Brain microvascular endothelial cell (primary cell): ENCODE data around the gene WDR20.
A peak's percentile ranks its signal among the peaks of the same experiment; 100 is the strongest.

Experiments used
- DNase-seq: peaks from one replicate; pipeline ENCODE4 v3.0.0-alpha.2; 2020
- H3K27ac ChIP-seq: fragments of 250-450 bp; sonication (Bioruptor Pico); 2 replicates; pipeline ENCODE4 v1.5.1; 2020; ENCODE audit warnings: mild to moderate bottlenecking, moderate library complexity
- H3K27me3 ChIP-seq: fragments of 250-450 bp; sonication (Bioruptor Pico); replicated peaks from 2 replicates; pipeline ENCODE4 v1.5.1; 2020; ENCODE audit warnings: mild to moderate bottlenecking
- H3K36me3 ChIP-seq: fragments of 250-450 bp; sonication (Bioruptor Pico); replicated peaks from 2 replicates; pipeline ENCODE4 v1.5.1; 2020; ENCODE audit warnings: mild to moderate bottlenecking
- H3K4me3 ChIP-seq: 2 replicates; pipeline ENCODE4 v1.5.1; 2011; ENCODE audit warnings: low read depth, mild to moderate bottlenecking, control low read depth, low read length, moderate library complexity
- CTCF ChIP-seq: IDR thresholded peaks from 2 replicates; pipeline ENCODE4 v1.5.1; 2011; ENCODE audit warnings: low read depth, mild to moderate bottlenecking, moderate library complexity, low read length, control low read depth, inconsistent platforms; ENCODE audit errors: missing control alignments
- in situ Hi-C: cut with HindIII; loops from 2 replicates; pipeline ENCODE4 v1.10.0; 2017; ENCODE audit warnings: low sequenced_read_pairs, low pct_ligation_motif_present

Gene WDR20

DNA sequence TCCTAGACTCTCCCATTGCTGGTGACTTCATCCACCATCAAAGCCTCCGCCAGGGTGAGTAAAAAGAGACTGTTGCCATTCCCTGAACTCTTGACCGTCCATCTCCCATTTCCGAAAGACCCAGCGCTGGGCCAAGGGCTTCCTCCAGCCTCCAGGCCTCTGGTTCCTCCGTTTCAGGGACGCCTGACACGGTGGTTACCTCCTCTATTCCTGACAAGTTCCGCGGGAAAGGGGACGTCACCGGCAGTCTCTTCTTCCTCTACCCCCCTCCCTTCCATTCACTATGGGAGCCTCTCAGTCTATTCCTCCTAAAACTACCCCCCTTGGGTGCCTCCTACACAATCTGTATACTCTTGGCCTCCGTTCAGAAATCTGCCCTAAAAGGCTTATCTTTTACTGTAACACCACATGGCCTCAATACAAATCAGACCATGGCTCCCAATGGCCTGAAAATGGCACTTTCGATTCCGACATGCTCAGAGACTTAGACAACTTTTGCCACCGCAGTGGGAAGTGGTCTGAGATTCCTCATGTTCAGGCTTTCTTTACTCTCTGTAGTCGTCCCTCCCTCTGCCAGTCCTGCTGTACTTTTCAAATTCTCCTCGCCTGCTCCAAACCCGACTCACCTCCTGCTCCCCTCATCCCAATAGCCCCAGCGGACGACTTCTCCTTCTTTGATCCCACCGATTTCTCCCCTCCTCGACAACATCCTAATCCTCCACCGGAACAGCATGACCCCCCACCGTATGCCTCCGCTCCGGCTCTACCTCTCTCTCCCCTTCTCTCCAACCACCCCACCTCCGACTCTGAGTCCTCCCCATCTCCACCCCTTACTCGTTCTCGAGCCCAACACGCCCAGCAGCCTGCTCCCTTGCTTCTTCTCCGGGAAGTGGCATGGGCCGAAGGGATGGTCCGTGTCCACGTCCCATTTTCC is 94.9 kb downstream of the WDR20 start:
- Histone ChIP-seq H3K36me3 (peaks cover 10% of the 10 kb centered on the region), H3K4me3 (peak overlapping the region; percentile 9), H3K27me3 (no peaks in the 10 kb centered on the region), H3K27ac (no peak overlapping the region)
- in situ Hi-C loops = loop anchor here (10.0 kb wide), 1 partner anchor 80 kb away; the partner anchor contains the start of gene ZNF839
- no peak for TF ChIP-seq CTCF
- no peak for DNase-seq

DNA sequence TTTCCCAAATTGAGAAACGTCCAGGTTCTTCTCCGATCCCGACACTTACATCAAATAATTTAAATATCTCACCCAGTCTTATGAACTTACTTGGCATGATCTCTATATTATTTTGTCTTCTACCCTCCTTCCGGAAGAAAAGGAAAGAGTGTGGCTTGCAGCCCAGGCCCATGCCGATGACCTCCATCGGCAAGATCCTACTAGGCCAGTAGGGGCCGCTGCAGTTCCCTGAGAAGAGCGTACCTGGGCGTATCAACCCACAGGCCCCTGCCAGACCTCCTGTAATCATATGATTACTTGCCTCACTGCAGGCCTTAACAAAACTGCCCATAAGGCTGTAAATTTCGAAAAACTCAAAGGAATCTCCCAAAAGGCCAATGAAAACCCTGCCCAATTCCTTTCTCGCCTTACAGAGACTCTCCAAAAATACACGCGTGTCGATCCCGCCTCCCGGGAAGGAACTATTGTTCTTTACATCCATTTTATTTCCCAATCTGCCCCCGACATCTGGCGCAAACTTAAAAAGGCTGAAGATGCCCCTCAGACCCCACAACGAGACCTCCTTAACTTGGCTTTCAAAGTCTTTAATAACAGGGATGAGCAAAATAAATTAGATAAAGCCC is 95.7 kb downstream of the WDR20 start:
- peak overlapping the region; percentile 9 for H3K4me3 ChIP-seq

GRCh38 chr14:102236026-102236425 is 96.3 kb downstream of the WDR20 start:
- Histone ChIP-seq H3K36me3 (peaks cover 2% of the 10 kb centered on the region), H3K4me3 (no peak overlapping the region), H3K27ac (peak overlapping the region; percentile 18), H3K27me3 (no peaks in the 10 kb centered on the region)
- DNase-seq = no peak
- in situ Hi-C loops = loop anchor here (10.0 kb wide), 1 partner anchor 79 kb away; the partner anchor contains the start of gene ZNF839
- no peak for TF ChIP-seq CTCF

More for the DNA sequence above, 95.7 kb downstream of the WDR20 start:
- peak; percentile 77 for DNase-seq
- no peaks in the 10 kb centered on the region for H3K27me3 ChIP-seq
- H3K27ac ChIP-seq = peak overlapping the region; percentile 18
- peak; percentile 90 for TF ChIP-seq CTCF
- in situ Hi-C loops = loop anchor here (10.0 kb wide), 1 partner anchor 79 kb away; the partner anchor contains the start of gene ZNF839
- peaks cover 5% of the 10 kb centered on the region for H3K36me3 ChIP-seq

GRCh38 chr14:102238131-102238530 is 98.4 kb downstream of the WDR20 start:
- no peak for TF ChIP-seq CTCF
- Histone ChIP-seq H3K27ac (no peak overlapping the region), H3K36me3 (no peaks in the 10 kb centered on the region), H3K4me3 (no peak overlapping the region), H3K27me3 (no peaks in the 10 kb centered on the region)
- DNase-seq = no peak
- in situ Hi-C loops = loop anchor here (10.0 kb wide), 1 partner anchor 77 kb away; the partner anchor contains the start of gene ZNF839

GRCh38 chr14:102238766-102239165 is 99.1 kb downstream of the WDR20 start:
- no peak for DNase-seq
- TF ChIP-seq CTCF = no peak
- no peaks in the 10 kb centered on the region for H3K27me3 ChIP-seq
- H3K4me3 ChIP-seq = no peak overlapping the region
- H3K36me3 ChIP-seq = no peaks in the 10 kb centered on the region
- no peak overlapping the region for H3K27ac ChIP-seq
- in situ Hi-C loops = loop anchor here (10.0 kb wide), 1 partner anchor 76 kb away; the partner anchor contains the start of gene ZNF839
